Dedifferentiated amniotic fluid mesenchymal stem cell (primary cell): Measurements from ENCODE around the gene KCNQ1.
"Not testable (repeated sequence)": the region's sequence is repeated elsewhere in the genome, so short reads cannot be mapped to it uniquely, and the experiment has no call there.

Source experiments
- DNase-seq: peaks from one replicate; pipeline ENCODE4 v3.0.0-alpha.2; 2016; ENCODE audit errors: extremely low spot score

KCNQ1 gene

GRCh38 chr11:2589538-2589934 is 144.7 kb downstream of the KCNQ1 start:
- DNase-seq = no peak

GRCh38 chr11:2590131-2590964 is 145.5 kb downstream of the KCNQ1 start:
- no peak for DNase-seq

GRCh38 chr11:2590965-2591754 is 146.4 kb downstream of the KCNQ1 start:
- DNase-seq = no peak

- DNase-seq = no peak
Observed at GRCh38 chr11:2591805-2592204, 147.0 kb downstream of the KCNQ1 start.

- no peak for DNase-seq
Observed at GRCh38 chr11:2592559-2593392, 148.0 kb downstream of the KCNQ1 start.

- no peak for DNase-seq
Observed at GRCh38 chr11:2593393-2593950, 148.7 kb downstream of the KCNQ1 start.

- DNase-seq = no peak
Observed at GRCh38 chr11:2594267-2594666, 149.5 kb downstream of the KCNQ1 start.

- DNase-seq = no peak
Observed at GRCh38 chr11:2595204-2595603, 150.4 kb downstream of the KCNQ1 start.

GRCh38 chr11:2599561-2600189 is 154.9 kb downstream of the KCNQ1 start:
- no peak for DNase-seq

GRCh38 chr11:2609345-2609744 is 164.5 kb downstream of the KCNQ1 start:
- DNase-seq = no peak

- DNase-seq = no peak
Observed at GRCh38 chr11:2612884-2613571, 168.2 kb downstream of the KCNQ1 start.

GRCh38 chr11:2621894-2622293 is 177.1 kb downstream of the KCNQ1 start:
- DNase-seq = no peak

GRCh38 chr11:2625183-2625582 is 180.4 kb downstream of the KCNQ1 start:
- no peak for DNase-seq

- DNase-seq = no peak
Observed at GRCh38 chr11:2630679-2631078, 185.9 kb downstream of the KCNQ1 start.

GRCh38 chr11:2631161-2631560 is 186.4 kb downstream of the KCNQ1 start:
- no peak for DNase-seq

- not testable (repeated sequence) for DNase-seq
Observed at GRCh38 chr11:2639763-2640162, 195.0 kb downstream of the KCNQ1 start.

GRCh38 chr11:2641623-2642022 is 196.8 kb downstream of the KCNQ1 start:
- DNase-seq = no peak

GRCh38 chr11:2643746-2644145 is 198.9 kb downstream of the KCNQ1 start:
- DNase-seq = no peak

GRCh38 chr11:2644844-2645778 is 200.3 kb downstream of the KCNQ1 start:
- DNase-seq = no peak

GRCh38 chr11:2645779-2646118 is 200.9 kb downstream of the KCNQ1 start:
- no peak for DNase-seq
